AG08396 (cell line): ENCODE data around the gene ARHGAP19.
A peak's percentile ranks its signal among the peaks of the same experiment; 100 is the strongest.

Experiments
- DNase-seq: peaks from one replicate; pipeline ENCODE4 v3.0.0; 2012; ENCODE audit warnings: low spot score, mixed read lengths

The ARHGAP19 gene

DNA sequence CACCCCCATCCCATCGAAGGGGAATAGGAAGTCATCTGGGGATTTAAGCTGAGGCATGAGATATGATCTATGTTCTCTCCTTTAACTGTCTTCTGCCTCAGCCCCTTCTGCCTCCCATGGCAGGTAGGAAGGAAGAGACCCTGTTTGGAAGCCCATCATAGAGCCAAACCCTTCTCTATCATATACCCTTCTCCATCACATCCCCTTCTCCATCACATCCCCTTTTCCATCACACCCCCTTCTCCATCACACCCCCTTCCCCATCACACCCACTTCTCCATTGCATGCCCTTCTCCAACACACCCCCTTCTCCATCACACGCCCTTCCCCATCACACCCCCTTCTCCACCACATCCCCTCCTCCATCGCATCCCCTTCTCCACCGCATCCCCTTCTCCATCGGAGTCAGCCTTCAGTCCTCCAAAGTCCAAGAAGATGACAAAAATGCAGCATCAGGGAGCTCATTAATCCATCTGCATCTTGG lies 99.4 kb downstream of the ARHGAP19 start:
- no peak for DNase-seq

DNA sequence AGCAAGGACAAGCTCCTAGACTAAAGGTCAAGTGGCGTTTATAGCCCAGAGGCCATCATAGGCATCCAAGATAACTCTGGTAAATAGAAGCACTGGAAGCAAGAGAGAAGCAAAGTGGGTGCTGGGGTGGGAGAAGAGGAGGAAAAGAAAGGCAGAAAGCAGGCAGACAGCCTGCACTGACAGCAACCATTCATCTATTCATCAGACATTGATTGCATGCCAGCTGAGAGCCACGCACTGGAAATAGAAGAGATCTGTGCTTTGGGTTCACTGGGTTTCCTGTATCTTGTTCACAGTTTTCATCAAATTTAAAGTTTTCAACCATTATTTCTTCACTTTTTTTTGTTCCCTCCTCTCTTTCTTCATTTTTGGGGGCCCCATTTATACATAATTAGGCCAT lies 102.0 kb downstream of the ARHGAP19 start:
- DNase-seq, result no peak

DNA sequence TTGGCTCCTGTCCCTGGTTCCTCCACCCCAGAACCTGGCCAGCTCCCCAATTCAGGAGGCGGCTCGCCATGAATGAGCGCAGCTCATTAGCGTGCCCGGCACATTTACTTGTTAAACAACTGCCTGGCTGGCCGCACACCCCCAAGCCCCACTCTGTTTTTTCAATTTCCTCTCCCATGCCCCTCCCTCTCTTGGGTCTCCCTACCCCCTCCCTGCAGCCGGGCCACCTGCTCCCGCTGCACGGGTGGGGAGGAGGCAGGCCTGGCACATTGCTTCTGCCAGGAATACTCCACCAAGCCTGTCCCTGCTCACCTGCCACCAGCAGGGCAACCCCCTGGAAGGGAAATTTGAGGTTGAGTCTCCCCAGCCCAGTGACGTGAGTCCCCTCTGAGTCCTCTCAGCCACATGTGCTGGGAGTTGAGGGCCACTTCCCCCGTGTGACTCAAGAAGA lies 104.2 kb downstream of the ARHGAP19 start:
- no peak for DNase-seq

DNA sequence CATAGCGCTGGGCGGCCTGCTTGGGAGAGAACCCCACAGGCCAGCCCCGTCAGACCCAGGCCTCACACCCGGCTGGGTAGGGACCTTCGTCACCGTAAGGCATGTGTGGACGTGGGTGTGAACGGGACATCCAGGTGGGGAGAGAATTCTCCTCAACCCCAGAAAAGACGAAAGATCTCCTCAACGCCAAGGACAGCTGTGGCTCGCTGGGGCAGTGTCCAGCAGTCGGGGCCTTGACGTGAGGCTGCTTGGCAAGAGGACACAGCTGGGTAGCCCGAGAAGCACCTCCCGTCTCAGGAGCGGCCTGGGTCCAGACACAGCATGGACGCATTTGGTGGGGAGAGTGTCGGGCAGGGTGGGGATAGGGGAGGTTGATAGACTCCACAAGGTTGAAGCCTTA lies 105.5 kb downstream of the ARHGAP19 start:
- DNase-seq, result no peak

DNA sequence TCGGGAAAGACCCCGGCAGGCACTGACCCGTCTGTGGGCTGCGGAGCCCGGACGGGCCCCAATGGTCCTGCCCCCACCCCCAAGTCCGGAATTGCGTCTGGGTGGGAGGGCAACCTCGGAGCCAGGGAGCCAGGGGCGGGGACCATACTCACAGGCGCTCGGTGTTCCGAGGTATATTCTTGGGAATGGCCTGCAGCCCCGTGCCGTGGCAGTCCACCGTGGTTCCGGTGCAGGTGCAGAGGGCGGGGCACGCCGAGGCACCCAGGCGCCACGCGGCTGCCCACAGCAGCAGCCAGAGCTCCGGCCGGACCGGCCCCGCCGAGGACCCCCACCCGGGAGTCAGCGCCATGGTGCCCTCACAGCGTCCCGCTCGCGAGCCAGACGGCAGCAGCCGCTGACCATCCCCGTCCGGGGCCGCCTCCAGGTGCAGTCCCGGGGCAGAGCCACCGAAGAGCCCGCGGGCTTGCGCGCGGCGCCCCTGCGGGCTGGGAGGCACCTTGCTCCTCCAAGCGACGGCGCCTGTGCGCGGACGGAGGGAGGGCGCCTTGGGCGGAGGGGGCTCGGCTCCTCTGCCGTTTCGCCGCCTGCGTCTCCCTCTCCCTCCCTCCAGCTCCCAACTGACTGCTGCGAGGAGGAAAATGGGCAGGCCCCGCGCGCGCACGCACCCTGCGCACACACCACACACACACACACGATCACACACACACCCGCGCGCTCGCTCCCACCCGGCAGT lies 106.9 kb downstream of the ARHGAP19 start, which contains the start of gene SLIT1:
Gene SLIT1 (minus strand): TSS at position 634 of the 733 bp plus-strand sequence. CDS start 285 bp downstream, at position 349.
- no peak for DNase-seq

DNA sequence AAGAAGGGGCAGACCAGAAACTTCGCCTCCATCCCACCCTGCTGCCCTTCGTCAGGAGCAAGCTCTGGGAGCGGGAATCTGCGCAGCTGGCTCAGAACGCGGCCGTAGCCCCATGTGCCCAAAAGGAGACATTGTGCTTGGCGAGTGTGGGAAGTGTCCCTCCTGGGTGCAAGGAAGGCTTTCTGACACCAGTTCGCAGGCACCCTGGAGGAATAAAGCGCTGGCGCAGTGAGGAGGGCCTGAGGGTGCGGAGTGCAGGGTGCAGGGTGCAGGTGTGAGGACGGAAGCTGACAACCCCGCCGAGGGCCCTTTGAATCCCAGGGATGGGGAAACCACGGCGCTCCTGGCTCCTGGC lies 107.5 kb downstream of the ARHGAP19 start:
- DNase-seq, result no peak

DNA sequence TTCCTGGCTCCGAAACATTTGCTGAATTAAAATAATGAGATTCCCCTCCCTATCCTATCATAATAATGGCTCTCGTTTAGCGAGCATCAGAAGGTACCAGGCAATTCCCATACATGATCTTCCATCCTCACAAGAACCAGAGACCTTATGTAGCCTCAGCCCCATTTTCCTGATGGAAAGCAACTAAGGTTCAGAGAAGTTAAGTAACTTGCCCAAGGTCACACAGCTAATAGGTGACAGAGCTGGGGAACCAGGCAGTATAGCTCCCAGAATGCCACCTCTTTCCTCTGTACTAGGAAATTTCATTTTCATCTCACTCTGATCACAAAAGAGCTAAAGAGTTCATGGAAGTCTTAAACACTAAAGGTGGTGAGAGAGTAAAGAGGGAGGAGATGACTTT lies 109.1 kb downstream of the ARHGAP19 start:
- no peak for DNase-seq

DNA sequence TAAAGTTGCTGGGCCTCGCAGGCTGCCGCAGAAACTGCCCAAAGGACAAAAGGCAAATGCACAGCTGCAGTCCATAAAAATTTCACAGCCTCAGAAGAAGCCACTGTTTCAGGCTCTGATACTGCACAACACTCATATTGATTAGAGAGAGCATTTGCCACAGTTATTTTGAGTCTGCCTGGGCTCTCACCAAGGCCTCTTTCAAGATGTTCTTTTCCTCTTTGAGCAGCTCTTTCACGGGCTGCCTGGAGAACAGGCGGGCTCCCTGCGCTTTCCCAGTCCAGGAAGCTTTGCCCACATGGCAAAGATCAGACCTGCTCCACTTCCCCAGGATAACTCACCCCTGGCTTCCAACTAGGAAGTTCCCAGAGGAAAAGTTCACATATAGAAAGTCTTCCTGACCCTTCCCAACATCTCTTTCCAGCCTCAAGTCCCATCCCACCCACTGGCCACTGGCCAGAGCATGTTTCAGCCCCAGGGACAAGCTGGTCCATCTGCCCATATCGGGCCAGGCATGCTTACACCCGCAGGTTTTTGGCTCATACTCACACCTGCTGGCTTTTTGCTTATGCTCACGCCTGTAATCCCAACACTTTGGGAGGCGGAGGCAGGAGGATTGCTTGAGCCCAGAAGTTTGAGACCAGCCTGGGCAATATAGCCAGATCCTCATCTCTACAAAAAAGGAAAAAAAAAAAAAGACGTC lies 110.0 kb downstream of the ARHGAP19 start:
- no peak for DNase-seq

DNA sequence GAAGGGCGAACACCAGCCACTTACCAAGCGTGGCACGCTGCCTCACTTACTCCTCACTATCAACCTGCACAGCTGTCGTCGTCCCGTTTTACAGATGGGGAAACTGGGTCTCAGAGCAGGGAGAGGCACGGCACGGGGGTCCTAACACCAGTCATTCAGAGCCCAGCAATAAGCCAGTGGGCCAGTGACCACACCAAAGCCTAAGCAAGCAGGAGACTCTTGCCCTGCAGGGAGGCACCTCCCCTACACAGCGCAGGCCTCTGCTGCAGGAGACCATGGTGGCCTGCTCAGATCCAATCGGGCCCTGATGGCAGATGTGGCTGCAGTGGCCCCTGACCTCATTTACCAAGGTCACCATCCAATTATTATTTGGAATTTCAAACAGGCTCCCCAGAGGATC lies 111.5 kb downstream of the ARHGAP19 start:
- DNase-seq, result no peak

DNA sequence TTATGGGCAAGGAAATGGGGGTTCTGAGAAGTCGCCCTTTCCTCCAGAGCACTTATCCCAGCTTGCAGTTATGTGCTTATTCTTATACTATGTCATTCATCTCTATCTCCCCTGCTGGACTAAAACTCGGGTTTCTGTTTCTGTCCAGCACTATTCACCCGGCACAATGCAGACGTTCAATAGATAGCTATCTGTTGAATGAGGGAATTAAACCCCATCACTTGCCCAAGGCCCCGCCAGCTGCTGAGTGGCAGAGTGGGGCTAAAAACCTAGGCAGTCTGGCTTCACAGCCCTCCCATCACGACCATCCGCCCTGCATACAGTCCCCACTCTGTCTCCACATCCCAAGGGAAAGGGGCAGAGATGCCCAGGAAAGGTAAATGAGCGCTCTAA lies 112.1 kb downstream of the ARHGAP19 start:
- no peak for DNase-seq

DNA sequence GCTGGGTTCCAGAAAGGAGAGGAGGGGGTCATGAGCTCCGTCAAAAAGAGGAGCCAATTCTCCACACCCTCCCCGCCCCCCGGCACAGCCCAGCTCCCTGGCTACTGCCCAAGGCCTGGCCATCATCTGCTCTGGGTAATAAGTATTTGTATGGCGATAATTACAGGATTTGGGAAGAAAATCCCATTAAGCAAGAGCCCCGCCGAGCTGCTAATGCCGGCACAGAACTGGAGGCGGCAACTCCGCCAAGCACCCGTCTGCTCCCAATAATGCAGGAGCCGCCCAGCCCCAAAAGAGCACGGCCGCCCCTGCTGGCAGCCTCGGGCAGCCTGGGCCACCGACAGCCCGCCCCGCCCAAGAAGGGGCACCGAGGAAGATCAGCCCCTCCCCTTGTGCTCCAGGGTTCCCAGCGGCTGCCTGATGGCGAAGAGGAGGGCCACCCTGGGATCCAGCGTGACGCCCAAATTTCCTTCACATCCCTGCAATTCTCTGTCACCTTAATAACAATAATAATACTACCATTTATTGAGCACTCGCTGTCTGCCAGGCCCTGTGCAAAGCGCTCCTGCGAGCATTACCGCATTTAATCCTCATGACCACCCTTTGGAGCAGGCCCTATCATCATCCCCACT lies 112.6 kb downstream of the ARHGAP19 start:
- DNase-seq, result peak; percentile 41

DNA sequence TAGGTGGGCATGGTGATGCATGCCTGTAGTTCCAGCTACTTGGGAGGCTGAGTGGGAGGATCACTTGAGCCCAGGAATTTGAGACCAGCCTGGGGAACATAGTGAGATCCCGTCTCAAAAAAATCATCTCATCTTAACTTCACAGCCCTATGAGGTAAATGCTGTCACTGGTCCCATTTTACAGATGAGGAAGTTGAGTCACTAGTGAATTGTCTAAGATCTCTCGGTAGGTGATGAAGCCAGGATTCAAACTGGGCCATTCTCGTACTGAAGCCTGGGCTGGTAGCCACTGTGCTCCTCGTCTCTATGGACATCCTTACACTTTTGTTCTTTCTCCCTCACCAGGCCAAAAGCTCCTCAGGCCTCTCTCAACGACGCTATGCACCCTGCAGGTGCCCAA lies 113.1 kb downstream of the ARHGAP19 start:
- DNase-seq, result no peak

DNA sequence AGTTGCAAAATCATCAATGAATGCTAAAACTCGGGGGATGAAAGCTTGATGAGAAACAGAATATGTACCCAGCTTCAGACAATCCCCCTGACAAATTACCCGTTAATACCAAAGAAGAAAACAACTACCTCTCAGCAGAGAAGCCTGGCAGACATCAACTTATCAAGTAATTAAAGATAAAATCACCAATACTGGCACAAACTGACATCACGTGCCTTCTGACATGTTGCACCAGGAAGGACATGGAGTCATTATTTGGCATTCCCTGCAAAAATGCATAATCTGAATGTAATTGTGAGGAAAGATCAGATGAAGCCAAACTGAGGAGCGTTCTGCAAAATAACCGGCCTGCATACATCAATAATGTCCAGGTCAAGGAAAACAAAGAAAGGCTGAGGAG lies 114.4 kb downstream of the ARHGAP19 start:
- no peak for DNase-seq

DNA sequence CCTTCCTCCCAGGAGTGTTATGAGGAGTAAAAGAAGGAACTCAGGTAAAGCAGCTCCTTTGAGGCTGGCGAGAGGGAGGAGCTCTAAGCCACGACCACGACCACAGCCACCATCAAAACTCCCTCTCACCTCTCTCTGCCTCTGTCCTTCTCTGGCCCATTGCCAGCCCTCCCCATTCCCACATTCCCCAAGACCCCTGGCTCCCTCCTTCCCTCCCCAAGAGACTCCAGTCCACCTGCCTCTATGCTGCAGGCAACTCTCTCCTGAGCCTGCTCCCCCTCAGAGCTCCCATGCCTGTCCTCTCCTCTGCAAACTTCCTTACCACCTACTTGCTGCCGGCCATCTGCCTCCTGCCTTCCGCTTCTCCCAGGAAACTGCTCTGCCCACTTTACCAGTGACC lies 116.2 kb downstream of the ARHGAP19 start:
- no peak for DNase-seq

DNA sequence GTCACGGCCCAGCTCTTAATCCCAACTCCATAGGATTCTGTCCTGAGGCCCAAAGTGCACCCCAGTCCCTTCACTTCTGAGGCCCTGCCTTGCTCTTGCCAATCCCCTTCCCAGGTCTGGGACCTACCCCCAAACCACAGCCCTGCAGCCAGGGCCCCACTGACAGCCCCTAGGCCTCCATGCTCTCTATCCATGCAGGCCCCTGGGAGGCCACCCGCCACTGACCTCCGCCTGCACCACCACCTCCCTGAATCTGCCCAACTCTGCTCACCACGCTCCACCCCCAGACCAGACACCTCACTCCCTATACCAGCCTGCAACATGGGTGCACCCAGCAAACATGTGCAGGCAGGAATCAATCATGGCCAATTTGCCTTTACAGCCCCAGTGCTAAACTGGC lies 116.9 kb downstream of the ARHGAP19 start:
- DNase-seq, result no peak

DNA sequence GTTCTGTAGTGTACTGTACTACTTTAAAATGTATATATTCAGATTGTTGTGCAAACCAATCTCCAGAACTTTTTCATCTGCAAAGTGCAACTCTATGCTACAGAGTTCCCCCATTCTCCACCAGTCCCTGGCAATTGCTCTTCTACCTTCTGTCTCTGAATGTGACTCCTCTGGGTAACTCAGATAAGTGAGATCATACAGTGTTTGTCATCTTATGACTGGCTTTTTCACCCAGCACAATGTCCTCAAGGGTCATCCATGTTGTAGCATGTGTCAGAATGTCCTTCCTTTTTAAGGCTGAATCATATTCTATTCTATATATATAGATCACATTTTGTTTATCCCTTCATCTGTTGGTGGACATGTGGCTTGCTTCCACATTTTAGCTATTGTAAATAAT lies 117.5 kb downstream of the ARHGAP19 start:
- no peak for DNase-seq

DNA sequence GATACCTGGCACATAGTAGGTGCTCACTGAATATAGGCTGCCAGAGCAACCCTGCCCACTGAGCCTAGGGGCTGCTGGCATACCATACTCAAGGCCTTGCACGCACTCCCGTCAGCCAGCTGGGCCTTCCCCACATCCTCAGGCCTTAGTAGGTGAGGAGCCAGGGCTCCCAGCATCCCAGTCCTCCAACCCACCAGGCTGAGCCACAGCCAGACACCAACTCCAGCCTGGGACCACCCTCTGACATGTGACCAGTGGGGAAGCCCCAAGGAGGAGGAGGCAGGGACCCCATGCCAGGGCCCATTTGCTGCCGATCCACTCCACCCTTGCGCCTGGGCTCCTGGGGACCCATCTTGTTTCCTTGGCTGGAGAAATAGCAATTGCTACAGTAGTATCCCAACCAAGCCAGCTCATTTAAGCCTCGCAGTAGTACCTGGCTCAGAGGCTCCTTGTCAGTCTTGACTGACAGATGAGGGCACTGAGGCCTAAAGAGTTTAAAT lies 118.1 kb downstream of the ARHGAP19 start:
- DNase-seq, result no peak

DNA sequence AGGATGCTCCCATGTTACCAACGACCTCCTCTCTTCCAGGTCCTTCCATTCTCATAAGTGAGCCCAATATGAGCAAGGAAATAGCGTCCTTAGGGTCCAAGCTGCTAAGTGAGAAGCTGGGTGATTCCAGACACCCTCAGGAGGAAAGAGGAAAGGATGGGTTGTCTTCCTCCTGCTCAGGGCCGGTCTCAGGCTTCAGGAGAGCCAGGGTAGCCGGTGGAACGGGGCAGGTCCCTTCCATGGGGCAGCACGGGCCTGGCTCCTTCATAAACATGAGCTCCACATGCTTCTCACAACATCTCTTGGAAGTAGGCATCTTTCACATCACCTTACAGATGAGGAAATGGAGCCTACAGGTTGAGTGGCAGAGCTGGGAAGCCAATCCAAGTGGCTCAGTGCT lies 119.4 kb downstream of the ARHGAP19 start:
- DNase-seq, result no peak
